ENCODE results near the gene TESK1.

GRCh38 chr9:35635730-35636129, 30.7 kb downstream of the TESK1 start:
- TF ChIP-seq, protein P1, sequence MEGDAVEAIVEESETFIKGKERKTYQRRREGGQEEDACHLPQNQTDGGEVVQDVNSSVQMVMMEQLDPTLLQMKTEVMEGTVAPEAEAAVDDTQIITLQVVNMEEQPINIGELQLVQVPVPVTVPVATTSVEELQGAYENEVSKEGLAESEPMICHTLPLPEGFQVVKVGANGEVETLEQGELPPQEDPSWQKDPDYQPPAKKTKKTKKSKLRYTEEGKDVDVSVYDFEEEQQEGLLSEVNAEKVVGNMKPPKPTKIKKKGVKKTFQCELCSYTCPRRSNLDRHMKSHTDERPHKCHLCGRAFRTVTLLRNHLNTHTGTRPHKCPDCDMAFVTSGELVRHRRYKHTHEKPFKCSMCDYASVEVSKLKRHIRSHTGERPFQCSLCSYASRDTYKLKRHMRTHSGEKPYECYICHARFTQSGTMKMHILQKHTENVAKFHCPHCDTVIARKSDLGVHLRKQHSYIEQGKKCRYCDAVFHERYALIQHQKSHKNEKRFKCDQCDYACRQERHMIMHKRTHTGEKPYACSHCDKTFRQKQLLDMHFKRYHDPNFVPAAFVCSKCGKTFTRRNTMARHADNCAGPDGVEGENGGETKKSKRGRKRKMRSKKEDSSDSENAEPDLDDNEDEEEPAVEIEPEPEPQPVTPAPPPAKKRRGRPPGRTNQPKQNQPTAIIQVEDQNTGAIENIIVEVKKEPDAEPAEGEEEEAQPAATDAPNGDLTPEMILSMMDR (IDR thresholded peaks at IDR 0.05; ENCODE audit: insufficient read depth, low read depth, low read length), result no peak
- TF ChIP-seq EZH2 (IDR thresholded peaks at IDR 0.05; ENCODE audit: insufficient read depth, low read length), result no peak
